Dedifferentiated amniotic fluid mesenchymal stem cell (primary cell): ENCODE results near the gene SH3RF3.
A peak's percentile ranks its signal among the peaks of the same experiment; 100 is the strongest.

Experiments used
- DNase-seq: peaks from one replicate; pipeline ENCODE4 v3.0.0-alpha.2; 2016; ENCODE audit errors: extremely low spot score

SH3RF3 gene

DNA sequence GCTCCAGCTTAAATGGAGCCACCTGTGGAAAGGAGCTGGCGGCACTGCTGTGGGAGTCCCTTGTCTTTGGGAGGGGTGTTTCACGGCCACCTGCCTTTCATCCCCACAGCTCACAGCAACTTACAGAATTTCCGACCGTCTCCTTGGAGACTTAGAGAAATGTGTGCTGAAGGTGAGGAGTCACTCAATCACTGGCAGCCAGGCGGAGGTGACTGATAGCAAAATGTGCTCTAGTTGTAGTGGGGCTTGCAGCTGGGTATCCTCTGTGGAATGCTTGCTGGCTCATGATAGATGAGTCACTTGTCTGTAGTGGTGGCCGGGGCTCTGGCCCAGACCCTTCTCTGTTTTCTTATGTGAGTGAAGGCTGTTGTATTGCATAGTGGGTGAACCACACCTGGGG is 110.7 kb downstream of the SH3RF3 start:
- DNase-seq = peak; percentile 33

DNA sequence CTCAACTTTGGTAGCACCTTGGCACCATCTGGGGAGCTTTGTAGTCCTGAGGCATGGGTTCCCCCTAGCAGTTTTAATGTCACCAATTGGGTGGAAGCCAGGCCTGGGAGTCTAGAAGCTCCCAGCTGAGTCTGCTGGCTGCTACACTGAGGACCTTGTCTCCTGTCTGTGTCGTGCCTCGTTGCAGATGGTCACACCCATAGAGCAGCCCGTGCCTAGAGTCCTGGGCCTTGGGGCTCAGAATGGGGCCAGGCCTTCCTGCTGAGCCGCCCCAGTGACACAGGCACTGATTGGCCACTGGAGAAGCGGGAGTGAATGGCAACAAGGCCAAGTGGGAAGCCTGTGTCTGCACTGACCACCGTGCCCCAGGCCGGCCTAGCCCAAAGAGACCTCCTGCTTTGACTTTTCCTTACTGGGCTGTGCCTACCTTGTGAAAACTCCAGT is 113.2 kb downstream of the SH3RF3 start:
- DNase-seq = no peak

DNA sequence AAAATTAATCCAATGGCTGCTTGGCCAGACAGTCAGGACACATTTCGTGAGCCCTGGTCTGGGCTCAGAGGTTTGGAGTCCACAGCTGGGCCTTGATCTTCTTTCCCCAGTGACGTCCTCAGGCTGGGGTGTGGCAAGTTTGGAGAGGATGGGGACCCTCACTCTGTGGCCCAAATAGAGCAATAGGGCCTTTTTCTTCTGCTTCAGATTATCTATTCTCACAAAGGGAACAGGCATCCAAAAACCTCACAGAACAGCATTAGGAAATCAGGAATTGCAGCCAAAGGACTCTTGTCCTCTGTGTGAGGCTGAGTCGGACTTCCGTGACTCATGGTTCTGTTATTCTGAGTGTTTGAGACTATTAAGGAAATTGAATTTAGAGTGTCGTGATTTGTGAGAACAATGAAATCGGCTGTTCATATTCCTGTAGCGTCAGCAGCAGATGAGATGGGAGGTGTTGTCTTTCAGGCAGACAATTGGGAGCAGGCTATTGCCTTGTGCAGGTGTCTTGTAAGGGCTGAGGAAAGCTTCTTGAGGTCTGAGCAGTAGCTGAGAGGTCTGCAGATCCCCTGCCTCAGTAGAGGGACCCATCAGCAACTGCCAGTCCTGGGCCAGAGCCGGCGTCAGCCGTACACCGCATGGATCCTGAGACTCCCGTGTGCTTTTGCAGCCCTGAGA is 113.8 kb downstream of the SH3RF3 start:
- DNase-seq = peak; percentile 92

DNA sequence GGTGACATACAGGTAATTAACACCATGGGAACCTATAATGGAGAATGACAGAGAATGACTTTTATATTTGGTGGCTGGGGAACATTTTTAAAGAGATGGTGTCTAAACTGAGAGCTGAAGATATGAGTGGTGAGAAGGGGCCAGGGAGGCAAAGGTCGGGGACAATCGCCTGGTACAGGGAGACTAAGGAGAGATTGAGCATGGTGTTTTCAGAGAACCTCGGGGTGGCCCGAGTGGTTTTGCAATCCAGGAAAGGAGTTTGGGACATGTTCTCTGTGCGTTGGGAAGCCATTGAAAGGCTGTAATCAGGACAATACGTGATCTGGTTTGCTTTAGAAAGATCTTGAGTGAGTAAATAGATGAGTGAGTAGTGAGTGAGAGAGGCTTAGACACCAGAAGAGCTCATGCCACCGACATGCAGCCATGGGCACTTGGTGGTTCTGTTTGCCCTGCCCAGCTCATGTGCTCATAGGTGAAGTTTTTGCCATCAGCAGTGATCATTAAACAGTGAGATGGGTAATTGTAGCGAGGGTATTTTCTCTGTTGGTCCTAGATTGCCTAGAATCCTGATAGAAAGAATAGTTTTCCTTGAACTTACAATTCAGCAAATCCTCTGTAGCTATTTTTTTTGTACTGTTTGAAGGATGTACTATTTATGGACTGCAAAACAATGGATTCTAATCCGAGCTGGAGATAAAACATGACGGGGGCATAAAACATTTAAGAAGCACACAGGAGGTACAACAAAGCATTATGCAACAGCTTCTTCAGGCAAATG is 114.7 kb downstream of the SH3RF3 start:
- no peak for DNase-seq

DNA sequence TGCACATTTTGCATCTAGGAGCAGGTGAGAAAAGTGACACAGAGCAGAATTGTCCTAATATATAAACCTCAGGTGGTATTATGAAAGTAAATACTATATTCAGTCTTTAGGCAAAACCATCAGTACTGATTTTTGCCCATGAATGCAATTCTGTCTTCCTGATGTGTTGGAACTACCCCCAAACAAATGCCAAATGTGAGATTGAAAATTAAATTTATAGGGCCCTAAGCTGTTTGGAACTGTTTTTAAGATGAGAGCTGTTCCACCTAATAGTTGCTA is 115.2 kb downstream of the SH3RF3 start:
- DNase-seq = no peak

DNA sequence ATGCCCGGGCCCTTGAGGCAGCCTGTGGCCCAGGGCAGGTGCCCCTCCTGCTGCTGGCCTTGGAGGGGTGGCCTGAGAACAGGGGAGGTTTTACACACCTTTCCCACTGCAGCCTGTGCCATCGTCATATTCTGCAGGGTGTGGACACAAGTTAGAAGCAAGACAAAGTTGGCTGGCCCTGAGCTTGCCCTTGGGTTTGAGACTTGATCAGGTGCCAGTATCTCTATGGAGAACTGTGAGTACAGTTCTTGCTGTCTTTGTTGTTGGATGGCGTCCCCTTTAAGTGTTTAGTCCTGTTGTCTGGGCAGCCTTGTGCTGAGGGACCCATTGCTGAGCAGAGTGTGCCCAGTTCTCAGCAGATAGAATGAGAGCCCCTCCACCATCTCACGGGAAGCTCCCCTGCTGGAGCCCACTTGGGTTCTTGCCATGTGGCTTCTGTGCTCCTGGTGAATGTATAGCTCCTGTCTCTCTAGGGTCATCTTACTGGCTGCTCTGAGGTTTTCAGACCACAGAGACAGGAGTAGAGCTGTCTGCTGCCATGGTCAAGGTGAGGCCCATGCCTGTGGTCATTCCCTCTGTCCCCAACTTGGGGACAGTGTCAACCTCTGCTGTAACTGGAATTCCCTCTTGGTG is 115.9 kb downstream of the SH3RF3 start:
- DNase-seq = no peak

DNA sequence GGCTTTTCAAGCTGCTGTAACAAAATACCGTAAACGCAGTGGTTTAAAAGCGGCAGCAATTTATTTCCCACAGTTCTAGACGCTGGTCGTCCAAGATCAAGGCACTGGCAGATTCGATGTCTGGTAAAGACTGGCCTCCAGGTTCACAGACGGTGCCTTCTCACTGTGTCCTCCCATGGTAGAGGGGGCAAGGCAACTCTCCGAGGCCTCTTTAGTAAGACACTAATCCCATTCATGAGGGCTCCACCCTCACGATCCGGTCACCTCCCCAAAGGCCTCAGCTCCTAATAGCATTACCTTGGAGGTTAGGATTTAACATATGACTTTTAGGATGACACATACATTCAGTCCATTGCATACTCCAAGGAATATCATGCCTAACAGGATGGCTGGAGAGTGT is 117.2 kb downstream of the SH3RF3 start:
- DNase-seq = no peak

DNA sequence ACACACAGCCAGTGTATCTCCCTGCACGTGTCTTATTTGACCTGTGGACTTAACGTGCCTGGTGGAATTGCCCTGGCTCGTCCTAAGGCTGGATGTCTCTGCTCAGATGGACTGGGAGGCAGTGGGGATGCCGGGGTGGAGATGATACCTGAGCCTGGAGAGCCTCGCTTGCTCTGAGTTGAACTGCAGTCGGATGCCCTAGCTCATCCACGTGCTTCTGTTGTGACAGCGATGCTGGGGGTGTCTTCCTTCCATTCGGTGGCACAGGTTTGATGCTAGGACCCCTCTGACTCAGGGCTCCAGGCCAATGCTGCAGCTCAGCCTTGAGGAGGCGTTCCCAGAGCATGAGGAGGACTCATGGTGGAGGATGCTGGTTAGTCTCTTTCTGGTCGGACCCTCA is 117.6 kb downstream of the SH3RF3 start:
- no peak for DNase-seq

DNA sequence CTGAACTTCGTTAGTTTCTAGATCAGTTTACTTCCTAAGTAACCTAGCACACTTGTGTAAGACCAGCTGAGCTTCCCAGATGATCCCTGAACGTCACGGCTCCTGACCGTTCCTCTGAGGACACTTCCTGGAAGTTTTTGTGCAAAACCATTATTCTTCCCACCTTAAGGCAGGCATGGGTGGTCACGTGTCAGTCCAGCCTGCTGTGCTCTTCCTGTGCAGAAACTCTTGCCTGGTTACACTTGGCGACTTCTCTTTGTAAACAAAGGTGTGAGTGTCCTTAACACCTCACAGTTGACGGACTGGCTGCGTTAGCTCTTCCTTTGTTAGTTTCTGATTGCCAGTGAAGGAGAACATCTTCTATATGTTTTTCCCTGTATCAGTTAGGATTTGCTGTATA is 118.3 kb downstream of the SH3RF3 start:
- no peak for DNase-seq

DNA sequence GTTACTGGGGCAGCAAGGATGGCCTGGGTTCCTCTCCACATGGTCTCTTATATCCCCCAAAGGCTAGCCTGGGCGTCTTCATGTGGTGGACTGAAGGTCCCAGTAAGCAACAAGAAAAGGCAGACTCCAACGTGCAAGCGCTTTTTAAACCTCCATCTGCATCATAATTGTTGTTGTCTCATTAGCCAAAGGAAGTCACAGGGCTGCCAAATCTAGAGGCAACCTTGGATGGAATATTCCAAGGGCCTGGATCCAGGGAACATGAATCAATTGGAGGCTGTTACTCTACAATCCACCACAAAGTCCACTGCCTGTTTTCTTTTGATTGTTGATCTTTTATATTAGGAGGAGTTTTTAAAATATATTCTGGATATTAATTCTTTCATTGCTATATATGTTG is 118.8 kb downstream of the SH3RF3 start:
- no peak for DNase-seq

DNA sequence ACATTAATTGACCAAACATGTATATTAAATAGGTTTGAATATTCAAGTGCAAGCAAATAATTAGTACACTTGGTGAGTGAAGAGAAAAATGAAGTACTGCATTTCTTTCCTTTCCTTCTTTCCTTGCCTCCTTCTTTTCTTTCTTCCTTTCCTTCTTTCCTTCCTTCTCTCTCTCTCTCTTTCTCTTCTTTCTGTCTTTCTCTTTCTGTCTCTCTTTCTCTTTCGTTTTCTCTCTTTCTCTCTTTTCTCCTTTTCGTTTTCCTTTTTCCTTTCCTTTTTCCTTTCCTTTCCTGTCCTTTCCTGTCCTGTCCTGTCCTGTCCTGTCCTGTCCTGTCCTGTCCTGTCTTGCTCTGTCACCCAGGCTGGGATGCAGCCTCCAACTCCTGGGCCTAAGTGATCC is 119.6 kb downstream of the SH3RF3 start:
- DNase-seq = no peak

DNA sequence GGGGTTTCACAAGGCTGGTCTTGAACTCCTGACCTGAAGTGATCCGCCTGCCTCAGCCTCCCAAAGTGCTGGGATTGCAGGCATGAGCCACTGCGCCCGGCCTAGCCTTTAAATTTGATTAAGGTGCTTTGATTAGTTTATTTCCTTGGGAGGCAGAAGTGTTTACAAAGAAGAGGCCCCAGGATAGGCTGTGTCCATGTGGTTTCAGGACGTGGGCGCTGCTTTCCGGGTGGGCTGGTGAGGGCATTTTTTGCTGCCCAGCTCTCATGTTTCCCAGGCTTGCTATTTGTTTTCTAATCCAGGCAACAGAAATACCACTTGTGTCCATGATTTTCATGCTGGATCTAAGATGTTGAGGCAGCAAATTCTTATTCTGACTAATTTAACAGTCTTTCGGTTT is 124.2 kb downstream of the SH3RF3 start:
- DNase-seq = no peak

DNA sequence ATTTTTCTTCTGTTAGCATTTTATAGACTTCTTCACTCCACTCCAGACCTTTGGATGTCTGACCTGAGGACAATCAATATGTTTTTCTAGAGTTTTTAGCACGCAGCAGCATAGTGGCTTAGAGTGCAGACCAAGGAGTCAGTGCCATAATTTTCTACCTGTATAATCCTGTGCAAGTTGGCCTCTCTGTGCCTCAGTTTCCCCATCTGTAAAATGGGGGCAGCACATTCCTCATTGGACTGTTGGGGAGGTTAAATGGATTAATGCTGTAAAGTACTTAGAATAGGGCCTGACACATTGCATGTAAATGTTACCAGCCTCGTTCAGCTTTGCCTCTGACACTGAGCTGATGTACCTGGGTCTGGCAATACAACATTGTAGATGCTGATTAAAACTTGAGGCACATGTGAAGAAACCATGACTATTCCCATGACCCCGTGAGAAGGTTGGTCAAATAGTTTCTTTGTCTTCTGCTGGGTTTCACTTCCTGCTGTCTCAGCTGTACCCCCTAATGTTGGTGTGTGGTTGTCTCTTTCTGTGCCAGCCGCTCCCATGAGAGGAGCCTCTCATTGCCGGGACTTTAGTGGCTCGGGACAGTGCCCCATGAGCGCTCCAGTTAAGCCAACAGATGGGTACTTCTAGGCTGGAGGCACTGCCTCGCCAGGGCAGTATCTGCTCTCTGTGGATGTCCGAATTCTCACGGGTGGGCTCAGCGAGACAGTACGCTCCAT is 125.3 kb downstream of the SH3RF3 start:
- DNase-seq = no peak

DNA sequence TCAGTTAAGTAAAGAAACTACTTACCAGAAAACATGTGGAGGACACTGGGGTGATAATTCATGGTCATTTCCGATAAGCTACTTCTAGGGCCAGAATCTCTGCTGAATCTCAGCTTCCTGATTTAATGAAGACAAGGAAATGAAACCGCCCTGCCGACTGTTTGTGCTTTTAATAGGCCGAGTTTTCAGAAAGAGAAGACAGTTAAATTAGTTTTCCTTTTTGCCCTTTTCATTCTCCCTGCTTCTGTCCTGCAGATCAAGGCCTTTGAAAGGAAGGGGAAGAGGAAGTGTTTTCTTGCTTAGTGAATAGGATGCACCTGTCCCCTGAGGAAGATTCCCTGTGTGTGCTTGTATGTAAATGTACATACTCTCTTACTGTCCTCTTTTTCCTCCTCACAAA is 126.6 kb downstream of the SH3RF3 start:
- no peak for DNase-seq

DNA sequence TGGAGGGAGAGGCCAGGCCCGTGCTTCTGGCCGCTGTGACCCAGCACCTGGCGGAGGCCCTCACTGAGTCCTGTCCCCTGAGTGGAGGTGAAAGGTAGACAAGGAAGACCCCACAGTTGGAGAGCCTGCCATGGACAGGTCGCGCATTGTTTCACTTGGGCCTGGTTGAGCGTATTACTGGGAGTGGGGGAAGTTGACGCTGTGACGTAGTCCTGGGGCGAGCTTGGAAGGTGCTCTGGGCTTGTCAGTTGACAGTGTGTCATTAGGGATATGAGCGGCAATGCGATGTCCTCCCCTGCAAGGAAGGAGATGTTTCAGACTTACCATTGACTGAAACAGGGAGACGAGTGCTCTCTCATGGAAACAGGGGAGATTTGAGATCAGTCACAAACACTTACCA is 127.1 kb downstream of the SH3RF3 start:
- DNase-seq = no peak

DNA sequence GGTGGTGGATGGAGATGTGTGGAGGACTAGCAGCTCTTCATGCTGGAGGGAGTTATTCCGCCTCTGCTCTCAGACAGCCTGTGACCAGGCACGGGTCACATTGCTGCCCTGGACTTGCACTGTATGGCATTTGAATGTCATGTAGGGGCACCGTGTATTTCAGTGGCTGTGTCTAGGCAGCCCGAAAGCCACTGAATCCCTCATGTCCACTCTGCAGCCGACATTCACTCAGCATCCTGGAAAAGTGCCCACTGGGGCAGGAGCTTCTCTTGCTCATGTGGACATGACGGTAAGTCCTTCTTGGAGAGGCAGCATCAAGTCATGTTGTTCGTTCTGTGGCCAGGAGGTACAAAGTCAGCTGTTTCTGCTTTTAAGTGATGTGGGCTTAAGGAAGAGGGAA is 127.9 kb downstream of the SH3RF3 start:
- no peak for DNase-seq

DNA sequence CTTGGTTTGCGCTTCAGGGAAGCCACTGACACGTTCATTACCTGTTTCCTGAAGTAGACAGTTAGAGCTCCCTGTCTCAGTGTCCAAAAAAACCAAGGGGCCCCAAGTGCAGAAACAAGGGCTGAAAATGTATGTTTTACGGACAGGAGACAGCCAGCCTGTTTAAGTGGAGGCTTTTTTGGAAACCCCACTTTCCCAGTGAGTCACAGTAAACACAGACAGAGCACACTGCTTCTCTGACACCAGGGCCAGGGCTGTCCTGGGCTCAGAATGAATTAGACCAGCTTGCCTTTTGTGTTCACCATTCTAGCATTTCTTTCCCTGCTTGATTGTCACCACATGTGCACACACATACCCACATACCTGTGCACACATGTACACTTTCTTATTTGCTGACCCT is 128.6 kb downstream of the SH3RF3 start:
- DNase-seq = no peak

DNA sequence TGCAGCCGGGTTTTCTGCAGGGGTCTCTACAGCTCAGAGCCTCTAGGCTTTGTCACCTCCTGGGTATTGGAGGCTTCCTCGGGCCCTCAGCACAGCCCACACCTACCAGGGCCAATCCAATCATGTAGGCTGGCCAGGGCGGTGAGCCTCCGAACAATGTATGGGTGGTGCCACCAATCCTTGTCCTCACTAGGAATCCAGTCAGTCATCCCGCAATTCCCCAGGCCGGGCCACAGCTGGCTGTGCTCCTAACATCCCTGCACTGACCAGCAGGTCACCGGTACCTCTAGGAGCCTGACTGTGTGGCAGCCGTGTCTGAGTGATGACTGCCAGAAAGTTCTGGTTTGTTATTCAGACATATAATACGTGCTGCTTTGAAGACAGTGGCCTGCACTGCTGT is 129.4 kb downstream of the SH3RF3 start:
- no peak for DNase-seq

DNA sequence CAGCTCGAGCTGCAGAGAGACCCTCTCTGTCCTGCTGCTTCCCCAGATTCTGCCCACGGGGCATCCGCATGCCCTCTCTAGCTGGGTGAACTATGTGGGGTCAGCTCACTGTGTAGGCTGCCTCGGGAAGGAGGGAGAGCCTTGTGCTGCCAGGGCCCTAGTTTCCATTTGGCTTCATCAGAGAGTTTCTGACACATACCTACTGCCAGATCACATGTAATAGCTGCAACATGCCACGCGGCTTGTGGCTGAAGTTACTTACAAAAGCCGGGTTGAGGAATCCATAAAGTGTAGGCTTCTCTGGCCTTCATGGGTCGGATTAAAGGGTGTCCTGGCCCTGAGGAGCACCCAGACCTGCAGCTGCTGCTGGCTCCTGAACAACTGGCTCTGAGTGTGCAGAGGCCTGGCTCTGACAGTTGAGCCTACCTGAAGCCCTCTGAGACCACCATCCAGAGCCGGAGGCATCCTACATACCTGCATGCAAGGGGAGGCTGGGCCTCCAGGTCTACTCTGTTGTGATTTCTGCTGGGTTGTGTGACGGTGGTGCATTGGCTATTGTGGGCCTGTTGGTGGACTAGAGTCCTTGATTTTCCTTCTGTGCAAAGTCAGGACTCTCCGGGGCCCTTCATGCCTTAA is 130.0 kb downstream of the SH3RF3 start:
- no peak for DNase-seq

DNA sequence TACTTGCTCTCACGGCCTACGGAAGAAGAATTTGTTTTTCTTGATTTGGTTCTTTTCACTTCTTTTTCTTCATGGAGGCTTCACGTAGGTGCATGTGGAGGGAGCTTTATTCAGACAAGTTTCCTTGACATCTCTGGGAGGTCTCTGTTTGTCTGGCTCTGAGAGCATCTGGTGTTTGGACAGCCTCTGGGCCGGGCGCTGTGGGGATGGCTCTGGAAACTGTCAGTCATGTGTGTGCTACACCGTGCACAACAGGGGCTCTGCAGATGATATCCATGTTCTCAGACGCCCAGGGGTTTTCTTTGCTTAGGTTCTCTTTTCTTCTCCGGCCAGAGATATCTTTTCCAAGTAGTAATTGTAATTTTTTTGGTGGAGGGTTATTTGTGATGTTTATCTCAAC is 130.7 kb downstream of the SH3RF3 start:
- DNase-seq = no peak

DNA sequence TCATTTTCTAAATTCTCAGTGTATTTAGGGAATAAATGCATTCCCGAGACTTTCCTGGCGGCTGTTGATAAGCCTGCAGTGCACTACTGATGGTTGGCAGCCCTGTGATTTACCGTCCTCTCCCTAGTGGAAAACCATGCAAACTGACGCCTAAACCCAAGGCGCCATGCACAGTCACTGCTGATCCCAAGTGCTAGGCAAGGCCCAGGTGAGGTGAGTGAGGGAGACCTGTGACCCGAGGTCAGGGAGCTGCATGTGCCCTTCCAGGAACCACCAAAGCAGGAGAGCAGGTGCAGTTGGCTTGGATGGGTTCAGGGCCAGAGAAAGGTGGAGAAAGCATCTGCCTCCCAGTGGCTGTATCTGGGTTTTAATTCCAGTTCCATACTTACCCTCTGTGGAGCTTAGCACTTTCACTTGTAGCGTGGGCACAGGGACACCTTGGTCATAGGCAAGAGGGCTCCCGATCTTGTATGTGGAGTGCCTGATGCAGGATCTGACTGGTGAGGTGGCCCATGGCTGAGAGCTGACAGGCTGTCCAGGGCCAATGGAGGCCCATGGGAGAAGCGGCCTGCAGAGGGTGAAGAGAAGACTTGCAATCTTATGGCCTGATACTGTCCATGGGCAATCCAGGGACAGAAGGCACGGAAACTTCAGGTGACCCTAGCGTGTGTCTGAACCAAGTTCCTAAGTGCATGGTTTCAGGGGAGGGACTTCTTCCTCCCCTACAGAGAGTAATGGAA is 131.3 kb downstream of the SH3RF3 start:
- no peak for DNase-seq
